CD14-positive monocyte (primary cell): ENCODE results near the gene THOC5. TPM values are rescaled to one million over a fixed set of nuclear protein-coding genes. Genes with fewer than 3 reads are reported as not detected.

ENCODE experiments used
- DNase-seq, 3 donors: peaks; one replicate each; pipeline ENCODE4 v3.0.0-alpha.2; 2011 to 2022
- H2AFZ ChIP-seq: 2 replicates; pipeline ENCODE4 v1.6.0; 2012; ENCODE audit warnings: mild to moderate bottlenecking, low read depth, low read length, inconsistent platforms; ENCODE audit not compliant: insufficient read depth, poor library complexity, severe bottlenecking
- H3K27ac ChIP-seq, 2 donors: 1 replicate in 1 of 2; 2 replicates in 1 of 2; pipeline ENCODE4 v1.5.1; 2012 to 2013; ENCODE audit warnings: low read length in 2 of 2, control low read depth in 1 of 2, inconsistent platforms in 1 of 2, low read depth in 1 of 2, mild to moderate bottlenecking in 1 of 2
- H3K27me3 ChIP-seq, 2 donors: one replicate each; pipeline versions ENCODE4 v1.6.0 to v1.6.1; 2011 to 2013; ENCODE audit warnings: low read length in 2 of 2; ENCODE audit not compliant: control insufficient read depth in 2 of 2, insufficient read depth in 2 of 2
- H3K36me3 ChIP-seq, 2 donors: replicated peaks in 1 of 2; 1 replicate in 1 of 2; 2 replicates in 1 of 2; pipeline versions ENCODE4 v1.5.1 to v1.6.1; 2012 to 2013; ENCODE audit warnings: low read length in 2 of 2, control low read depth in 1 of 2, inconsistent platforms in 1 of 2, mild to moderate bottlenecking in 1 of 2; ENCODE audit not compliant: insufficient read depth in 2 of 2, control insufficient read depth in 1 of 2
- H3K4me1 ChIP-seq, 2 donors: 1 replicate in 1 of 2; 2 replicates in 1 of 2; pipeline versions ENCODE4 v1.5.1 to v1.6.1; 2012 to 2013; ENCODE audit warnings: low read length in 2 of 2, control low read depth in 1 of 2, inconsistent platforms in 1 of 2, mild to moderate bottlenecking in 1 of 2, moderate library complexity in 1 of 2; ENCODE audit not compliant: insufficient read depth in 2 of 2, control insufficient read depth in 1 of 2
- H3K4me2 ChIP-seq: replicated peaks from 2 replicates; pipeline ENCODE3; 2012; ENCODE audit warnings: low read length, moderate library complexity, mild to moderate bottlenecking; ENCODE audit not compliant: poor library complexity, severe bottlenecking; ENCODE audit errors: extremely low read depth
- H3K4me3 ChIP-seq, 3 experiments: fragments of 200-600 bp in 1 of 3; sonication (generic) in 1 of 3; replicated peaks in 1 of 3; 1 replicate in 2 of 3; 2 replicates in 1 of 3; pipeline ENCODE4 v1.5.1; 2011 to 2013; ENCODE audit warnings: low read length in 3 of 3, mild to moderate bottlenecking in 3 of 3, control low read depth in 2 of 3, low read depth in 2 of 3, inconsistent platforms in 1 of 3, moderate library complexity in 1 of 3
- H3K79me2 ChIP-seq: 2 replicates; pipeline ENCODE4 v1.6.0; 2012; ENCODE audit warnings: mild to moderate bottlenecking, control low read depth, inconsistent platforms, low read length, moderate library complexity; ENCODE audit not compliant: insufficient read depth
- H3K9ac ChIP-seq: 2 replicates; pipeline ENCODE4 v1.6.0; 2017; ENCODE audit warnings: low read length, mild to moderate bottlenecking; ENCODE audit not compliant: insufficient read depth, poor library complexity, severe bottlenecking
- H3K9me3 ChIP-seq, 2 donors: replicated peaks in 1 of 2; 1 replicate in 1 of 2; 2 replicates in 1 of 2; pipeline versions ENCODE4 v1.5.1 to v1.6.1; 2012 to 2013; ENCODE audit warnings: low read length in 2 of 2, control low read depth in 1 of 2; ENCODE audit not compliant: control insufficient read depth in 1 of 2, insufficient read depth in 1 of 2
- H4K20me1 ChIP-seq: 2 replicates; pipeline ENCODE4 v1.6.0; 2012; ENCODE audit warnings: mild to moderate bottlenecking, low read length, control low read depth, moderate library complexity; ENCODE audit not compliant: insufficient read depth
- H3K27ac Mint-ChIP-seq, 7 donors: one replicate each; pipeline ENCODE4 v1.8.0; 2020; ENCODE audit warnings: mild to moderate bottlenecking in 7 of 7, mixed read lengths in 7 of 7, moderate library complexity in 6 of 7, inconsistent platforms in 2 of 7
- H3K27me3 Mint-ChIP-seq, 3 donors: one replicate each; pipeline ENCODE4 v1.8.0; 2021 to 2022; ENCODE audit warnings: low read depth in 3 of 3, mild to moderate bottlenecking in 3 of 3, mixed read lengths in 3 of 3, moderate library complexity in 3 of 3, inconsistent platforms in 1 of 3
- H3K36me3 Mint-ChIP-seq, 2 donors: one replicate each; pipeline ENCODE4 v1.8.0; 2020; ENCODE audit warnings: mixed read lengths in 2 of 2, inconsistent platforms in 1 of 2, mild to moderate bottlenecking in 1 of 2
- H3K4me1 Mint-ChIP-seq: one replicate; pipeline ENCODE4 v1.8.0; 2020; ENCODE audit warnings: mild to moderate bottlenecking, mixed read lengths
- H3K4me3 Mint-ChIP-seq, 2 donors: one replicate each; pipeline ENCODE4 v1.8.0; 2020; ENCODE audit warnings: mild to moderate bottlenecking in 2 of 2, mixed read lengths in 2 of 2, moderate library complexity in 1 of 2
- H3K9me3 Mint-ChIP-seq, 7 donors: one replicate each; pipeline ENCODE4 v1.8.0; 2020 to 2022; ENCODE audit warnings: mixed read lengths in 7 of 7, mild to moderate bottlenecking in 6 of 7, moderate library complexity in 6 of 7, inconsistent platforms in 2 of 7
- WGBS: methylation state at CpG from one replicate; pipeline ENCODE4 v1.1.5; 2013; ENCODE audit warnings: missing lambda C conversion rate; ENCODE audit not compliant: insufficient coverage; 5-methylcytosine and 5-hydroxymethylcytosine counted together
- intact Hi-C, 2 donors: fragments of 100-400 bp; cut with micrococcal nuclease; formaldehyde crosslinking; loops; one replicate each; pipeline versions ENCODE4 v1.15.0 to v1.15.1; 2023
- polyA plus RNA-seq, 3 donors: library from polyadenylated mRNA; depleted of rRNA in 1 of 3; unstranded in 2 of 3; stranded (reverse) in 1 of 3; fragments of 300-500 nt in 2 of 3; fragments of >200 nt in 1 of 3; fragmentation: Illumina TruSeq in 2 of 3; gene quantifications; 1 replicate in 2 of 3; 2 replicates in 1 of 3; pipeline ENCODE4 v1.2.3, GENCODE V29; 2012 to 2021
- TF ChIP-seq, protein P1 (sequence below): fragments of 200-600 bp; IDR thresholded peaks from one replicate; pipeline ENCODE4 v1.8.0; 2022; ENCODE audit warnings: antibody characterized with exemption, mild to moderate bottlenecking

THOC5 gene
- polyA plus RNA-seq, 3 donors = 19.6 to 29.9 (median 28.2) TPM

GRCh38 chr22:29574762-29575450 is 21.3 kb upstream of the THOC5 start:
- H4K20me1 ChIP-seq = no peaks in the 10 kb centered on the region
- no peaks in the 10 kb centered on the region for H3K9me3 ChIP-seq
- no peak overlapping the region for H3K4me2 ChIP-seq
- intact Hi-C loops = no loop called here
- Mint-ChIP-seq H3K4me3 (no peak overlapping the region), H3K9me3 (peaks cover 0 to 2% (median 0%) of the 10 kb centered on the region in 7 donors), H3K27me3 (peaks cover 0 to 2% (median 1%) of the 10 kb centered on the region in 3 donors), H3K27ac (peak overlapping the region in 1 of 7 donors; percentile 15), H3K4me1 (no peaks in the 10 kb centered on the region), H3K36me3 (peaks cover 0 to 3% of the 10 kb centered on the region in 2 donors)
- H3K36me3 ChIP-seq = no peaks in the 10 kb centered on the region
- no peak for DNase-seq
- no peak overlapping the region for H3K27ac ChIP-seq
- no peak overlapping the region for H2AFZ ChIP-seq
- no peak overlapping the region for H3K9ac ChIP-seq
- no peaks in the 10 kb centered on the region for H3K27me3 ChIP-seq
- H3K79me2 ChIP-seq = no peaks in the 10 kb centered on the region
- H3K4me1 ChIP-seq = no peaks in the 10 kb centered on the region
- TF ChIP-seq, protein P1, sequence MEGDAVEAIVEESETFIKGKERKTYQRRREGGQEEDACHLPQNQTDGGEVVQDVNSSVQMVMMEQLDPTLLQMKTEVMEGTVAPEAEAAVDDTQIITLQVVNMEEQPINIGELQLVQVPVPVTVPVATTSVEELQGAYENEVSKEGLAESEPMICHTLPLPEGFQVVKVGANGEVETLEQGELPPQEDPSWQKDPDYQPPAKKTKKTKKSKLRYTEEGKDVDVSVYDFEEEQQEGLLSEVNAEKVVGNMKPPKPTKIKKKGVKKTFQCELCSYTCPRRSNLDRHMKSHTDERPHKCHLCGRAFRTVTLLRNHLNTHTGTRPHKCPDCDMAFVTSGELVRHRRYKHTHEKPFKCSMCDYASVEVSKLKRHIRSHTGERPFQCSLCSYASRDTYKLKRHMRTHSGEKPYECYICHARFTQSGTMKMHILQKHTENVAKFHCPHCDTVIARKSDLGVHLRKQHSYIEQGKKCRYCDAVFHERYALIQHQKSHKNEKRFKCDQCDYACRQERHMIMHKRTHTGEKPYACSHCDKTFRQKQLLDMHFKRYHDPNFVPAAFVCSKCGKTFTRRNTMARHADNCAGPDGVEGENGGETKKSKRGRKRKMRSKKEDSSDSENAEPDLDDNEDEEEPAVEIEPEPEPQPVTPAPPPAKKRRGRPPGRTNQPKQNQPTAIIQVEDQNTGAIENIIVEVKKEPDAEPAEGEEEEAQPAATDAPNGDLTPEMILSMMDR = no peak
- no peak overlapping the region for H3K4me3 ChIP-seq
- WGBS = 83% methylated on average over 1 of the region's 7 CpGs

DNA sequence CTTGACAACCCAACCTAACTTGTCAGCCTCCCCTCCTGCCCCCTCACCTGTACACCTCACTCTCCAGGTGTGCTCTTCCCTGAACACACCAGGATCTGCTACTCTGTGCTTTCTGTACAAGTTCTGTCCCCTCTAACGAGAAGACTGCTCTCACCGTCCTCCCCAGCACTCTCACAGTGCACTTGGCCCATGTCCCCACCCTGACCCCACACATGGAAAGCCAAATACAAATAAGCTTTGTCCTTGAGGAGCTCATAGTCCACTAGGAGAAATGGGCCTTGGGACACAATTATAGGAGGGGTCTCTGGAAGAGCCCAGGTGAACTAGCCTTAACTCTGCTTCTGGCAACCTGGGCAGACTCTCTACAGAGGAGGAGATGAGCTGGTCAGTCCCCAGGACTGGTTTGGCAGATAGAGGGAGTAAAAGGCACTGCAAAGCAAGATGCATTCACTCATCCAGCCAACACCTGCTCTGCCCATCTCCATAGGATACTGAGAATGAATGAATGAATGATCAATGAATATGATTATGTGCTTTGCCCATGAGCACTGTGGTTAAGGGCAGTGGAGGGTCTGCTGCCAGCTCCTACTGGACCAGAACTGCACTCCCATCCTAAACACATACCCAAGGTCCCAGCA is 17.5 kb upstream of the THOC5 start:
- no peak overlapping the region for H3K9ac ChIP-seq
- Mint-ChIP-seq H3K4me1 (no peaks in the 10 kb centered on the region), H3K36me3 (peaks cover 7 to 12% of the 10 kb centered on the region in 2 donors), H3K4me3 (no peak overlapping the region), H3K9me3 (no peaks in the 10 kb centered on the region), H3K27ac (no peak overlapping the region), H3K27me3 (peaks cover 0 to 1% (median 0%) of the 10 kb centered on the region in 3 donors)
- no peaks in the 10 kb centered on the region for H3K9me3 ChIP-seq
- no peak overlapping the region for H2AFZ ChIP-seq
- H3K4me1 ChIP-seq = no peaks in the 10 kb centered on the region
- H3K4me3 ChIP-seq = no peak overlapping the region
- no peaks in the 10 kb centered on the region for H3K27me3 ChIP-seq
- no peak overlapping the region for H3K4me2 ChIP-seq
- no peaks in the 10 kb centered on the region for H3K36me3 ChIP-seq
- TF ChIP-seq, protein P1 = no peak
- H4K20me1 ChIP-seq = no peaks in the 10 kb centered on the region
- H3K27ac ChIP-seq = no peak overlapping the region
- intact Hi-C loops = no loop called here
- WGBS = no CpG with 5 or more reads among the region's 2 CpGs
- no peak for DNase-seq
- no peaks in the 10 kb centered on the region for H3K79me2 ChIP-seq
